GM12864 (cell line): ENCODE measurements around the gene SLC38A8.

ENCODE experiments used
- DNase-seq: peaks from one replicate; pipeline ENCODE4 v3.0.0-alpha.2; 2011; ENCODE audit warnings: low read depth
- H3K4me3 ChIP-seq: 2 replicates; pipeline ENCODE4 v1.5.1; 2011; ENCODE audit warnings: mild to moderate bottlenecking, low read depth, low read length, control low read depth
- TF ChIP-seq, protein P1 (sequence below): IDR thresholded peaks from 2 replicates; pipeline ENCODE4 v1.5.1; 2011; ENCODE audit warnings: low read depth, mild to moderate bottlenecking, moderate library complexity, low read length, control low read depth, inconsistent platforms; ENCODE audit errors: missing control alignments

The SLC38A8 gene

DNA sequence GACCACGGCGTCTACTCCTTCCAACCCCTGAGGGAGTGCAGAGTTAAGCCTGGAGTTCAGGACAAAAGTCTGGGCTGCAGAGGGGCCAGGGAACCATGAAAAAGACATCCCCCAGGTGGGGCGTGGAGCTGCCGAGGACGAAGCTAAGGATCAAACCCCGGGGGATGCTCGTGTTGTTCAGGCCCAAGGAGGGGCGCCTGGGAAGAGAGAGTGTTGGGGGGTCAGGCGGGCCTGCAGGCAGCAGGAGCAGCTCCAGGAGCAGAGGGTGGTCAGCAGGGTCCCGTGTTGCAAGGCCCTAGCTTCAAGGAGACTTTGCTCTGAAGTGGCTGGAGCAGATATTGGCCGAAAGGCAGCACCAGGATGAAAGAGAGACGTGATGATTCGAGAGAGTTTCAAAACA is 47.9 kb downstream of the SLC38A8 start:
- DNase-seq = no peak
- H3K4me3 ChIP-seq = no peak overlapping the region
- TF ChIP-seq, protein P1, sequence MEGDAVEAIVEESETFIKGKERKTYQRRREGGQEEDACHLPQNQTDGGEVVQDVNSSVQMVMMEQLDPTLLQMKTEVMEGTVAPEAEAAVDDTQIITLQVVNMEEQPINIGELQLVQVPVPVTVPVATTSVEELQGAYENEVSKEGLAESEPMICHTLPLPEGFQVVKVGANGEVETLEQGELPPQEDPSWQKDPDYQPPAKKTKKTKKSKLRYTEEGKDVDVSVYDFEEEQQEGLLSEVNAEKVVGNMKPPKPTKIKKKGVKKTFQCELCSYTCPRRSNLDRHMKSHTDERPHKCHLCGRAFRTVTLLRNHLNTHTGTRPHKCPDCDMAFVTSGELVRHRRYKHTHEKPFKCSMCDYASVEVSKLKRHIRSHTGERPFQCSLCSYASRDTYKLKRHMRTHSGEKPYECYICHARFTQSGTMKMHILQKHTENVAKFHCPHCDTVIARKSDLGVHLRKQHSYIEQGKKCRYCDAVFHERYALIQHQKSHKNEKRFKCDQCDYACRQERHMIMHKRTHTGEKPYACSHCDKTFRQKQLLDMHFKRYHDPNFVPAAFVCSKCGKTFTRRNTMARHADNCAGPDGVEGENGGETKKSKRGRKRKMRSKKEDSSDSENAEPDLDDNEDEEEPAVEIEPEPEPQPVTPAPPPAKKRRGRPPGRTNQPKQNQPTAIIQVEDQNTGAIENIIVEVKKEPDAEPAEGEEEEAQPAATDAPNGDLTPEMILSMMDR = no peak

DNA sequence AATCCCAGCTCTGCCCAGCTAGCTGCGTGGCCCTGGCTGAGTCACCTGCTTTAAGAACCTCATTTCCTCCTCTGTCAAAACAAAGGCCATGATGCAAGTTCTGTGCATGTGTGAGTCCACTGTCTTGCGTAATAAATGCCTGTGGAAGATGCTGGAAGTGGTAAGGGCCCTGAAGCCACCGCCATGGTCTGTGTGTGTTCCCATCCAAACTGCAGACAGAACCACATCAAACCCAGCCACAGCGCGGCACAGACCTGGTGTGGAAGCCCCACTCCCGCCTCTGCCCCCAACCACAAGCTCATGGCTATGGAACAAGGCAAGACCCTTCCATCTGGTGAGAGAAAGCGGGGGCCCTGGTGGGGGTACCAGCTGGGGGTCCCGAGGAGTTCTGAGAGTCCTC is 48.5 kb downstream of the SLC38A8 start:
- DNase-seq = no peak
- TF ChIP-seq, protein P1 = no peak
- no peak overlapping the region for H3K4me3 ChIP-seq

DNA sequence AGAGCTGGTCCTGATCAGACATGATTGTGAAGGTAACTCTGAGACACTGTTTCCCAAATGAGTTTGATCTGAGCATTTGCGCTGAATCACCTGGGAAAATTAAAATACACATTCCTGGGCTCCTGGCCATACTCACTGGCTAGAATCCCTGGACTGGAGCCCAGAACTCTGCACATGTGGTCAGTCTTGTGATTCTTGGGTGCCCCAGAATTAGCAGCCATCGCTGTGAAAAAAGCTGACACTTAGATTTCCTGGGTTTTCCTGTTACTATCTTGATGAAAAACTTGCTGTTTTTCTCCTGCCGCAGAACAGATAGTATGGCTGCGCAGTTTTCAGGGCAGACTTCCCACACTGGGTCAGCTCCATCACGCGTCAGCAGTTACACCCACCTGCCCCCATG is 50.0 kb downstream of the SLC38A8 start:
- H3K4me3 ChIP-seq = no peak overlapping the region
- DNase-seq = no peak
- TF ChIP-seq, protein P1 = no peak

DNA sequence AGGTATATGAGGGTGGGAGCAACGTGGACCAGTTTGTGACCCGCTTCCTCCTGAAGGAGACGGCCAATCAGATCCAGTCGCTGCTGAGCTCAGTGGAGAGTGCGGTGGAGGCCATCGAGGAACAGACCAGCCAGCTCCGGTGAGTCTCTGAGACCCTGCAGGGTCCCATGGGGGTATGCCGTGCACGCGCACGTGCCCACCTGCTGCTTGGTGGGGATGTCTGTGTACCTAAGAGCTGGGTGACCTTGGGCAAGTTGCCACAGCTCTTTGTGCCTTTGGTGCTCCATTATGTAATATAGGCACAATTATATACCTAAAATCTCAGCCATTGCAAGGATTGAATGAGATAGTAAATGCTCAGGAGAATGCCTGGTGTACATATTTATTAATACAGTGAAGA is 52.1 kb downstream of the SLC38A8 start:
- H3K4me3 ChIP-seq = no peak overlapping the region
- DNase-seq = no peak
- TF ChIP-seq, protein P1 = no peak

- DNase-seq = no peak
- no peak overlapping the region for H3K4me3 ChIP-seq
- TF ChIP-seq, protein P1 = no peak
These were observed 53.3 kb downstream of the SLC38A8 start for GRCh38 chr16:83989300-83989699.

GRCh38 chr16:83983491-83983890 is 59.1 kb downstream of the SLC38A8 start:
- DNase-seq = no peak
- TF ChIP-seq, protein P1 = no peak

GRCh38 chr16:83981799-83982198 is 60.8 kb downstream of the SLC38A8 start:
- TF ChIP-seq, protein P1 = no peak

More at GRCh38 chr16:83983491-83983890, 59.1 kb downstream of the SLC38A8 start:
- no peak overlapping the region for H3K4me3 ChIP-seq

More at GRCh38 chr16:83981799-83982198, 60.8 kb downstream of the SLC38A8 start:
- no peak for DNase-seq
- H3K4me3 ChIP-seq = no peak overlapping the region
